Measurements from ENCODE around the gene SLC20A1. TPM values are rescaled to one million over a fixed set of nuclear protein-coding genes. Genes with fewer than 3 reads are reported as not detected.
"Not testable (repeated sequence)": the region's sequence is repeated elsewhere in the genome, so short reads cannot be mapped to it uniquely, and the experiment has no call there.

The SLC20A1 gene
- total RNA-seq, 3 donors from 2014 or later, result 26.1 to 46.8 (median 42.6) TPM

DNA sequence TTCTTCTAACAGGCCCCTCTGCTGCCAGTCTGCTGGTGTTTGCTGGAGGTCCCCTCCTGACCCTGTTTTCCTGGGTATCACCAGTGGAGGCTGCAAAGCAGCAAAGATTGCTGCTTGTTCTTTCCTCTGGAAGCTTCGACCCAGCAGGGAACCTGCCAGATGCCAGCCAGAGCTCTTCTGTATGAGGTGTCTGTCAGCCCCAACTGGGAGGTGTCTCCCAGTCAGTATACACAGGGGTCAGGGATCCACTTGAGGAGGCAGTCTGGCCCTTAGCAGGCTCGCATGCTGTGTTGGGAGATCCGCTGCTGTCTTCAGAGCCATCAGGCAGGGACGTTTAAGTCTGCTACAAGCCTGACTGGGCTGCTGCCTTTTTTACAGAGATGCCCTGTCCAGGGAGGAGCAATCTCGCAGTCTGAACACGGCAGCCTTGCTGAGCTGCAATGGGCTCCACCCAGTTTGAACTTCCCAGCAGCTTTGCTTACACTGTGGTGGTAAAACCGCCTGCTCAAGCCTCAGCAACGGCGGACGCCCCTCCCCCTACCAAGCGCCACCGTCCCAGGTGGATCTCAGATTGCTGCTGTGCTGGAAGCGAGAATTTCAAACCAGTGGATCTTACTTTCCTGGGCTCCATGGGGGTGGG lies 31.4 kb upstream of the SLC20A1 start:
- no peak overlapping the region for H3K27ac ChIP-seq
- H3K9me3 ChIP-seq, result no peaks in the 10 kb centered on the region
- no peak for DNase-seq (ENCODE audit: low spot score in 2 of 2)
- no peak for TF ChIP-seq POLR2A (IDR thresholded peaks at IDR 0.05)
- H3K27me3 ChIP-seq, result no peaks in the 10 kb centered on the region
- intact Hi-C loops (cut with DNase I; ENCODE audit: low total_unique reads), result no loop called here
- no peaks in the 10 kb centered on the region for H3K4me1 ChIP-seq
- H3K36me3 ChIP-seq, result no peaks in the 10 kb centered on the region
- H3K4me3 ChIP-seq, result no peak overlapping the region

DNA sequence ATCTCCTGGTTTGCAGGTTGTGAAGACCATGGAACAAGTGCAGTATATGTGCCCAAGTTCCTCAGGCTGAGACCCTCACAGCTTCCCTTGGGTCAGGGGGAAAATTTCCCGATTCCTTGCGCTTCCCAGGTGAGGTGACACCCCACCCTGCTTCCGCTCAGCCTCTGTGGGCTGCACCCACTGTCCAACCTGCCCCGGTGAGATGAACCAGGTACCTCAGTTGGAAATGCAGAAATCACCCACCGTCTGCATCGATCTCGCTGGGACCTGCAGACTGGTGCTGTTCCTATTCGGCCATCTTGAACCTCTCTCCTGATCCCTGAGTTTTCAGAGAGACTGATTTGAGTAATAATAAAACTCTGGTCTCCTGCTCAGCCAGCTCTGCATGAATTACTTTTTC lies 30.7 kb upstream of the SLC20A1 start:
- peak in 1 of 2 donors; percentile 37 for DNase-seq (ENCODE audit: low spot score in 2 of 2)
- intact Hi-C loops (cut with DNase I; ENCODE audit: low total_unique reads), result no loop called here
- H3K27me3 ChIP-seq, result no peaks in the 10 kb centered on the region
- H3K4me1 ChIP-seq, result no peaks in the 10 kb centered on the region
- no peaks in the 10 kb centered on the region for H3K9me3 ChIP-seq
- no peak overlapping the region for H3K27ac ChIP-seq
- no peak for TF ChIP-seq POLR2AphosphoS5 (IDR thresholded peaks at IDR 0.05)
- TF ChIP-seq POLR2A (IDR thresholded peaks at IDR 0.05), result no peak
- TF ChIP-seq, protein P1, sequence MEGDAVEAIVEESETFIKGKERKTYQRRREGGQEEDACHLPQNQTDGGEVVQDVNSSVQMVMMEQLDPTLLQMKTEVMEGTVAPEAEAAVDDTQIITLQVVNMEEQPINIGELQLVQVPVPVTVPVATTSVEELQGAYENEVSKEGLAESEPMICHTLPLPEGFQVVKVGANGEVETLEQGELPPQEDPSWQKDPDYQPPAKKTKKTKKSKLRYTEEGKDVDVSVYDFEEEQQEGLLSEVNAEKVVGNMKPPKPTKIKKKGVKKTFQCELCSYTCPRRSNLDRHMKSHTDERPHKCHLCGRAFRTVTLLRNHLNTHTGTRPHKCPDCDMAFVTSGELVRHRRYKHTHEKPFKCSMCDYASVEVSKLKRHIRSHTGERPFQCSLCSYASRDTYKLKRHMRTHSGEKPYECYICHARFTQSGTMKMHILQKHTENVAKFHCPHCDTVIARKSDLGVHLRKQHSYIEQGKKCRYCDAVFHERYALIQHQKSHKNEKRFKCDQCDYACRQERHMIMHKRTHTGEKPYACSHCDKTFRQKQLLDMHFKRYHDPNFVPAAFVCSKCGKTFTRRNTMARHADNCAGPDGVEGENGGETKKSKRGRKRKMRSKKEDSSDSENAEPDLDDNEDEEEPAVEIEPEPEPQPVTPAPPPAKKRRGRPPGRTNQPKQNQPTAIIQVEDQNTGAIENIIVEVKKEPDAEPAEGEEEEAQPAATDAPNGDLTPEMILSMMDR (IDR thresholded peaks at IDR 0.05), result no peak
- no peaks in the 10 kb centered on the region for H3K36me3 ChIP-seq
- no peak overlapping the region for H3K4me3 ChIP-seq

DNA sequence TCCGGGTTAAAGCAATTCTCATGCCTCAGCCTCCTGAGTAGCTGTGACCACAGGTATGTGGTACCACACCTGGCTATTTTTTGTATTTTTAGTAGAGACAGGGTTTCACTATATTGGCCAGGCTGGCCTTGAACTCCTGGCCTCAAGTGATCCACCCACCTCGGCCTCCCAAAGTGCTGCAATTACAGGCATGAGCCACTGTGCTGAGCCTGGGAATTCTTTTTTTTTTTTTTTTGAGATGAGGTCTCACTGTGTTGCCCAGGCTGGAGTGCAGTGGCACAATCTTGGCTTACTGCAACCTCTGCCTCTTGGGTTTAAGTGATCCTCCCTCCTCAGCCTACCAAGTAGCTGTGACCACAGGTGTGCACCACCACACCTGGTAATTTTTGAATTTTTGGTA lies 29.9 kb upstream of the SLC20A1 start:
- H3K36me3 ChIP-seq; H3K27ac ChIP-seq; H3K4me3 ChIP-seq; H3K9me3 ChIP-seq; intact Hi-C loops (cut with DNase I; ENCODE audit: low total_unique reads); H3K4me1 ChIP-seq; H3K27me3 ChIP-seq; DNase-seq (ENCODE audit: low spot score in 2 of 2): not testable (repeated sequence)

DNA sequence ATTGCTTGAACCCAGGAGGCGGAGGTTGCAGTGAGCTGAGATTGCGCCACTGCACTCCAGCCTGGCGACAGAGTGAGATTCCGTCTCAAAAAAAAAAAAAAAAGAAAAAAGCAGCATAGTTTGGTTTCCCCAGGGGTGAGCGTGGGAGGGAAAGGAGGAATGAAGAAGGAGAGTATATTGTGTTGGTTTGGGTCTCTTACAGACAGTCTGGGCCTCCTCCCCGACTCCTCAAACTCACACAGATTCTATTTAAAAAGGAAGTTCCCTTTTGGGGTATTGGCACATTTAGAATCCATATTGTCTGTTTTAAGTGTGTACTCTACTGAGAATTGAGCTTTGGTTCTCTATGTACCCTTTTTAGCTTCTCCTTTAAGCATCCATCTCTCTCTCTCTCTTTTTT lies 27.4 kb upstream of the SLC20A1 start:
- H3K4me3 ChIP-seq, result no peak overlapping the region
- intact Hi-C loops (cut with DNase I; ENCODE audit: low total_unique reads), result no loop called here
- H3K36me3 ChIP-seq, result no peaks in the 10 kb centered on the region
- H3K9me3 ChIP-seq, result no peaks in the 10 kb centered on the region
- no peaks in the 10 kb centered on the region for H3K27me3 ChIP-seq
- H3K4me1 ChIP-seq, result no peaks in the 10 kb centered on the region
- H3K27ac ChIP-seq, result no peak overlapping the region
- DNase-seq (ENCODE audit: low spot score in 2 of 2), result no peak
- no peak for TF ChIP-seq POLR2AphosphoS5 (IDR thresholded peaks at IDR 0.05)
- TF ChIP-seq, protein P1 (IDR thresholded peaks at IDR 0.05), result no peak
- no peak for TF ChIP-seq POLR2A (IDR thresholded peaks at IDR 0.05)

DNA sequence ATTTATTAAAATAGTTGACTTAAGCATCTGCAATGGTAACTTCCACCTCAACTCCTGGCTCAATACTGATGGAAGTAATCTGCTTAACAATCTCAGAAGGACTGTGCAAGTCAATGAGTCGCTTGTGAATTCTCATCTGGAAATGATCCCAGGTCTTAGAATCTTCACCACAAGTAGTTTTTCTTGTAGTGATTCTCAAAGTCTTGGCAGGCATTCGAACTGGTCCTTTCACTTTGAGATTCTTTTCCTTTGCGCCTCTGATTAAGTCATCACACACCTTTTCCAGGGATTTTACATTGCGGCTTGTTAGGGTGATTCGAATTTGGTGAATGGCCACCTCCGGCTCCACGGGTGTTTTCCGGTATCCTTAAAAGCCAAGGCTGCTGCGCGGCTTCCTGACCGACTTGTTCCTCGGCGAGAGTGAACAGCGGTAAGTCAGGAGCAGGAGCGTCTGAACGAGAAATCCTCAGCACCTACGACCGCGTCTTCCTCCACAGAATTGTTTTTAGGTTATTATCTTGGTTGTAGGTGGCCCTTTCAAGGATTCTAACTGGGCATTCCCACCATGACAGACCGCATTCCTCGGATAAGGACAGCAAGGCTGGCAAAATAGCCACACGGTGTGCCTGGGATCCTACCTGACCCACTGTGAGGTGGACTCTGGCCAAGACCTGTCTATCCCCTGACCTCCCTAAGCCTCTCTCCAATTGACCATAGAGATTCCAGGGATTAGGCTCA lies 23.8 kb upstream of the SLC20A1 start:
- peak overlapping the region in 1 of 3 donors; percentile 50 for H3K4me3 ChIP-seq
- H3K27me3 ChIP-seq, result no peaks in the 10 kb centered on the region
- TF ChIP-seq POLR2AphosphoS5 (IDR thresholded peaks at IDR 0.05) (no peak), POLR2A (IDR thresholded peaks at IDR 0.05) (no peak)
- TF ChIP-seq, protein P1 (IDR thresholded peaks at IDR 0.05), result no peak
- intact Hi-C loops (cut with DNase I; ENCODE audit: low total_unique reads), result loop anchor here (10.0 kb wide), 1 partner anchor 333 kb away; no protein-coding TSS in a partner anchor
- no peaks in the 10 kb centered on the region for H3K36me3 ChIP-seq
- peak overlapping the region; percentile 45 to 92 for H3K27ac ChIP-seq
- no peak for DNase-seq (ENCODE audit: low spot score in 2 of 2)
- peaks cover 0 to 7% of the 10 kb centered on the region in 2 donors for H3K4me1 ChIP-seq
- H3K9me3 ChIP-seq, result no peaks in the 10 kb centered on the region

DNA sequence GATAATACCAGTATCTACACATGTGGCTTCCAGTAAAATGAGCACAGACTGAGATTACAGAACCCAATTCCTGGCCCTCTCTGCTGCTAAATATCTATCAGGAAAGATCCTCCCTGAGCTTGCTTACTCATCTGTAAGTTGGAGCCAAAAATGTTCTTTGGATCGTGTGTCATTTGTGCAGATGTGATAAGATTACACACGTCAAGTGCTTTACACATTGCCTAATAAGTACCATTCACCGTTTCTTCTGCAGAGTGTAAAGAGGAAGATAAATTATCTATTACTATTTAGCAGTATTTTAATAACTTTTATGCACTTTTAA lies 23.2 kb upstream of the SLC20A1 start:
- no peaks in the 10 kb centered on the region for H3K9me3 ChIP-seq
- no peaks in the 10 kb centered on the region for H3K36me3 ChIP-seq
- intact Hi-C loops (cut with DNase I; ENCODE audit: low total_unique reads), result loop anchor here (10.0 kb wide), 1 partner anchor 332 kb away; no protein-coding TSS in a partner anchor
- H3K4me3 ChIP-seq, result no peak overlapping the region
- H3K27me3 ChIP-seq, result no peaks in the 10 kb centered on the region
- TF ChIP-seq POLR2AphosphoS5 (IDR thresholded peaks at IDR 0.05) (no peak), POLR2A (IDR thresholded peaks at IDR 0.05) (no peak)
- TF ChIP-seq, protein P1 (IDR thresholded peaks at IDR 0.05), result no peak
- H3K27ac ChIP-seq, result peak overlapping the region; percentile 45 to 92
- peaks cover 0 to 11% of the 10 kb centered on the region in 2 donors for H3K4me1 ChIP-seq
- no peak for DNase-seq (ENCODE audit: low spot score in 2 of 2)
